OCI-LY7 (cell line): ENCODE results near the gene UAP1L1. TPM values are rescaled to one million over a fixed set of nuclear protein-coding genes. Genes with fewer than 3 reads are reported as not detected.

Experiments
- BruUV-seq: library from RNA; stranded (reverse); fragments of 400-500 nt; replicated peaks from 2 replicates; lab custom pipeline; 2021; lab: Mats Ljungman, UMichigan
- CTCF ChIA-PET: fragments of 300-600 bp; sonication (Branson Sonifier 250); formaldehyde crosslinking; loops from one replicate; lab custom pipeline; 2022; ENCODE audit warnings: antibody characterized with exemption; ENCODE audit not compliant: unreplicated experiment; lab: Charles Lee
- POLR2A ChIA-PET: fragments of 300-600 bp; sonication (Branson Sonifier 250); formaldehyde crosslinking; loops from one replicate; lab custom pipeline; 2022; ENCODE audit warnings: antibody characterized with exemption; lab: Charles Lee
- DNase-seq: peaks from one replicate; pipeline ENCODE4 v3.0.0-alpha.2; 2015; ENCODE audit warnings: low spot score
- H2AFZ ChIP-seq: fragments of 200-600 bp; sonication (generic), shearing (Covaris generic); 2 replicates; pipeline ENCODE4 v1.6.1; 2014; ENCODE audit warnings: mild to moderate bottlenecking, antibody characterized with exemption, low read length, moderate library complexity
- H3K27ac ChIP-seq: fragments of 200-600 bp; sonication (generic); 2 replicates; pipeline ENCODE4 v1.5.1; 2014; ENCODE audit warnings: mixed run types, low read depth, mild to moderate bottlenecking, moderate library complexity, low read length, inconsistent platforms; ENCODE audit not compliant: poor library complexity, severe bottlenecking
- H3K36me3 ChIP-seq: fragments of 200-600 bp; sonication (generic); 2 replicates; pipeline ENCODE4 v1.6.1; 2014; ENCODE audit warnings: mild to moderate bottlenecking, antibody characterized with exemption, low read length, moderate library complexity, mixed read lengths; ENCODE audit not compliant: insufficient read depth
- H3K4me1 ChIP-seq: fragments of 200-600 bp; sonication (generic); 2 replicates; pipeline ENCODE4 v1.5.1; 2014; ENCODE audit warnings: mild to moderate bottlenecking, low read length; ENCODE audit not compliant: insufficient read depth, poor library complexity, severe bottlenecking
- H3K4me2 ChIP-seq: fragments of 200-600 bp; sonication (generic); 2 replicates; pipeline ENCODE4 v1.6.1; 2014; ENCODE audit warnings: mild to moderate bottlenecking, low read length
- H3K4me3 ChIP-seq: fragments of 200-600 bp; sonication (generic); 2 replicates; pipeline ENCODE4 v1.5.1; 2014; ENCODE audit warnings: mild to moderate bottlenecking, low read depth, low read length; ENCODE audit not compliant: poor library complexity, severe bottlenecking
- H3K79me2 ChIP-seq: fragments of 200-600 bp; sonication (generic); 2 replicates; pipeline ENCODE4 v1.6.1; 2016; ENCODE audit warnings: low read depth, mild to moderate bottlenecking, low read length, moderate library complexity, mixed read lengths; ENCODE audit not compliant: insufficient read depth
- H3K9me2 ChIP-seq: fragments of 200-600 bp; sonication (generic); 2 replicates; pipeline ENCODE4 v1.6.1; 2016; ENCODE audit warnings: mild to moderate bottlenecking, low read length, mixed read lengths; ENCODE audit not compliant: insufficient read depth
- H3K9me3 ChIP-seq: fragments of 200-600 bp; sonication (generic); 2 replicates; pipeline ENCODE4 v1.6.1; 2014; ENCODE audit warnings: mild to moderate bottlenecking, mixed run types, low read length, mixed read lengths
- H4K20me1 ChIP-seq: fragments of 200-600 bp; sonication (generic); 2 replicates; pipeline ENCODE4 v1.6.1; 2014; ENCODE audit warnings: mild to moderate bottlenecking, antibody characterized with exemption, low read length, moderate library complexity, mixed read lengths; ENCODE audit not compliant: insufficient read depth
- EZH2phosphoT487 ChIP-seq: fragments of 200-600 bp; sonication (generic); IDR thresholded peaks from 2 replicates; pipeline ENCODE4 v1.6.1; 2018; ENCODE audit warnings: low read depth, borderline replicate concordance, mild to moderate bottlenecking, mixed run types, antibody characterized with exemption, low read length, moderate library complexity, mixed read lengths
- intact Hi-C: fragments of 100-400 bp; cut with micrococcal nuclease; formaldehyde crosslinking; loops from one replicate; pipeline ENCODE4 v1.10.0; 2022; ENCODE audit not compliant: unreplicated experiment
- total RNA-seq, 2 experiments: library from RNA; depleted of rRNA in 1 of 2; stranded (reverse); fragments of >200 nt in 1 of 2; shearing (Covaris generic) in 1 of 2; gene quantifications; 2 replicates each; pipeline ENCODE4 v1.2.3, GENCODE V29; 2014 to 2022
- TF ChIP-seq, protein P1 (sequence below): fragments of 200-600 bp; sonication (generic); conservative IDR thresholded peaks from 2 replicates; pipeline ENCODE4 v1.5.1; 2014; ENCODE audit warnings: mild to moderate bottlenecking, antibody characterized with exemption, low read length, moderate library complexity, mixed read lengths

Gene UAP1L1
- total RNA-seq, 2 experiments from 2014 or later = 5.7 to 16.7 TPM

DNA sequence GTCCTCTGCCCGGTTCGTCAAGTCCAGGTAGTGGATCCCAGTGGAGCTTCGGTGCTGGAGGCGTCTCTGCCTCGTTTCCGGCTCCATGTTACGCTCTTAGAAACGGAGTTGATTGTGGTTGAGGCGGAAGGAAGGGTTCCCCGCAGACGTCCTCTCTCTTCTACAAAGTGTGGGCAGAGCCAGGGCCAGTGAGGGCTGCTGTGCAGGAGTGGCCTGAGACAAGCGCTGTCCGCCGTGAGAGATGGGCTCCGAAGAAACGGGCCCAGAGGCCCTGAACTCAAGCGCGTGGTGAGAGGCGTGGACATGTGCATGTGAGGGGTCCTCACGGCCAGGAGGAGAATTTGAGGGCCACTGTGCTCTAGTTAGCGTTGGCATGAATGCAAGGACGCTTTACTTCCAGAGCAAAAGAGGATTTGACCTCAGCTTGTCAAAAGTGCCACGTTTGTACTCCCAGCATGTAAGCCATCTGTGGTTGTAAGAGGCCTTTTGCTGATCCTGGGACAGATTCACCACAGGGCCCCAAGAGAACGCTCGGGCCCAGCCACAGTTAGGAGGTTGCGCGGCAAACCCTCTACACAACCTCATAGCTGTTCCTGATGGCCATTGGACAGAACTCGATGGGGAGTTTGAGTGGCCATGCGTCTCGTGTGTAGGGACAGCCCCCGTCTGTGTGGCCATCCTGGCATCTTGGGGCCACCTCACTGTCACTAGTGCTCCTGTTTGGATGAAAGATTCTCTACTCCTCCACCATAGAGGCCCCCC is 19.6 kb downstream of the UAP1L1 start:
- TF ChIP-seq, protein P1, sequence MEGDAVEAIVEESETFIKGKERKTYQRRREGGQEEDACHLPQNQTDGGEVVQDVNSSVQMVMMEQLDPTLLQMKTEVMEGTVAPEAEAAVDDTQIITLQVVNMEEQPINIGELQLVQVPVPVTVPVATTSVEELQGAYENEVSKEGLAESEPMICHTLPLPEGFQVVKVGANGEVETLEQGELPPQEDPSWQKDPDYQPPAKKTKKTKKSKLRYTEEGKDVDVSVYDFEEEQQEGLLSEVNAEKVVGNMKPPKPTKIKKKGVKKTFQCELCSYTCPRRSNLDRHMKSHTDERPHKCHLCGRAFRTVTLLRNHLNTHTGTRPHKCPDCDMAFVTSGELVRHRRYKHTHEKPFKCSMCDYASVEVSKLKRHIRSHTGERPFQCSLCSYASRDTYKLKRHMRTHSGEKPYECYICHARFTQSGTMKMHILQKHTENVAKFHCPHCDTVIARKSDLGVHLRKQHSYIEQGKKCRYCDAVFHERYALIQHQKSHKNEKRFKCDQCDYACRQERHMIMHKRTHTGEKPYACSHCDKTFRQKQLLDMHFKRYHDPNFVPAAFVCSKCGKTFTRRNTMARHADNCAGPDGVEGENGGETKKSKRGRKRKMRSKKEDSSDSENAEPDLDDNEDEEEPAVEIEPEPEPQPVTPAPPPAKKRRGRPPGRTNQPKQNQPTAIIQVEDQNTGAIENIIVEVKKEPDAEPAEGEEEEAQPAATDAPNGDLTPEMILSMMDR = no peak
- TF ChIP-seq EZH2phosphoT487 = no peak
- ChIA-PET POLR2A (interaction anchor here (0.6 kb wide), 1 partner anchor 64 kb away, joined by 3 read pairs; no protein-coding TSS in a partner anchor), CTCF (no interaction called here)
- H3K4me1 ChIP-seq = peaks cover 5% of the 10 kb centered on the region
- no peak overlapping the region for H2AFZ ChIP-seq
- intact Hi-C loops = no loop called here
- peaks cover 65% of the 10 kb centered on the region for H3K36me3 ChIP-seq
- H3K9me2 ChIP-seq = no peaks in the 10 kb centered on the region
- H3K79me2 ChIP-seq = no peaks in the 10 kb centered on the region
- no TSS peak for BruUV-seq
- H3K27ac ChIP-seq = no peak overlapping the region
- H4K20me1 ChIP-seq = no peaks in the 10 kb centered on the region
- DNase-seq = no peak
- no peak overlapping the region for H3K4me3 ChIP-seq
- H3K9me3 ChIP-seq = peaks cover 4% of the 10 kb centered on the region
- no peak overlapping the region for H3K4me2 ChIP-seq

DNA sequence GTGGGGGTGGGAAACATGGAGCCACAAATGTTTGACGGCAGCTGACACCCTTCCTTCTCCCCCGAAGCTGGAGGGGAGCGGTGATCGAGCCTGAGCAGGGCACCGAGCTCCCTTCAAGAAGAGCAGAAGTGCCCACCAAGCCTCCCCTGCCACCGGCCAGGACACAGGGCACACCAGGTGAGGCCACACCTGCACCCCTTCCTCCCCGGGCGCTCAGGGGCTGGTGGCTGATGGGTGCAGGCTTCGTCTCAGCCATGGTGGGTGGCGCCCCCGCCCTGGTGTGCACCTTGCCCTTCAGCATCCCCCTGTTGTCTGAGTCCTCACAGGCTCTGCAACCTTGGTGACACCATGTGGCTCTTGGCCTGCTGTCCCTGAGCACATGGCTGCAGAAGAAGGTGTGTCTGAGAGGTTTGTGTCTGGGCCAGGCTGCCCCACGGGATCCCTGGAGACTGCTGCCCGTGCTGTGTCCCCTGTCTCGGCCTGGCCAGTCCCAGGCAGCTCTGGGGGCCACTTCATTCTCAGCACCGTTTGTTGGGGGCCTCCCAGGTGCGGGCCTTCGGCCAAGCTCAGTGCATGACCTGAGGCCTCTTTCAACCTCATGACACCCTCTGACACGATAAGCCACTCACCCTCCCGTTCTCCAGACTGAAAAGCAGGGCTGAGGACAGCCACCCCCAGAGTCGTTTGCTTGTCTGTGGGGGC is 20.6 kb downstream of the UAP1L1 start:
- Histone ChIP-seq H3K27ac (no peak overlapping the region), H3K4me3 (no peak overlapping the region), H2AFZ (no peak overlapping the region), H4K20me1 (no peaks in the 10 kb centered on the region), H3K4me1 (peaks cover 5% of the 10 kb centered on the region), H3K4me2 (no peak overlapping the region), H3K9me2 (no peaks in the 10 kb centered on the region), H3K9me3 (peaks cover 11% of the 10 kb centered on the region), H3K36me3 (peaks cover 69% of the 10 kb centered on the region), H3K79me2 (no peaks in the 10 kb centered on the region)
- intact Hi-C loops = no loop called here
- BruUV-seq = no TSS peak
- ChIA-PET POLR2A (interaction anchor here (0.6 kb wide), 1 partner anchor 63 kb away, joined by 3 read pairs; no protein-coding TSS in a partner anchor), CTCF (no interaction called here)
- no peak for DNase-seq
- TF ChIP-seq, protein P1 = no peak

DNA sequence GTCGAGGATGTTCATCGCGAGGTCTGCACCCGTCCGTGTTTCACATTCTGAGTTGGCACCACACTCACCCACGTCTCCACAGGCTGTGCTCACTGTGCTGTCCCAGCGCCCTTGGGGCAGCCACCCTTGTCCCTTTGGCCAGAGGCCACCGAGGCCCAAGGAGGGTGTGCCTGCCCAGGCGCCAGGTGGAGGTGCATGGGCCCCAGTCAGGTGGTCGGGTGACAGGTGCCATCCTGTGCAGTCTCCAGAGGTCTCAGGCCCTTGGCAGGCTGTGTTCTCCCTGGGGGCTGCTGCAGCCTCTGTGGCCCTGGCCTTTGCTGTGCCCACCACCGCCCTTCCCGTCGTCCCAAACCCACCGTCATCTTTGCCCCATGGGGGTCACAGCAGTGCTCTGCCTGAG is 21.9 kb downstream of the UAP1L1 start:
- Histone ChIP-seq H3K27ac (no peak overlapping the region), H3K36me3 (peaks cover 83% of the 10 kb centered on the region), H3K9me3 (peaks cover 17% of the 10 kb centered on the region), H3K4me1 (peaks cover 5% of the 10 kb centered on the region), H3K4me3 (no peak overlapping the region), H2AFZ (no peak overlapping the region), H3K79me2 (no peaks in the 10 kb centered on the region), H4K20me1 (no peaks in the 10 kb centered on the region), H3K9me2 (no peaks in the 10 kb centered on the region), H3K4me2 (no peak overlapping the region)
- POLR2A ChIA-PET = no interaction called here
- BruUV-seq = no TSS peak
- no peak for TF ChIP-seq EZH2phosphoT487
- TF ChIP-seq, protein P1 = no peak
- DNase-seq = no peak
- CTCF ChIA-PET = no interaction called here
- intact Hi-C loops = no loop called here
